Epithelial cell of proximal tubule (primary cell): ENCODE measurements around the gene CFAP57. TPM values are rescaled to one million over a fixed set of nuclear protein-coding genes. Genes with fewer than 3 reads are reported as not detected.

Experiments
- DNase-seq: peaks from one replicate; pipeline ENCODE4 v3.0.0-alpha.2; 2011; ENCODE audit warnings: low read depth
- H3K4me3 ChIP-seq: 2 replicates; pipeline ENCODE4 v1.5.1; 2011; ENCODE audit warnings: low read depth, mild to moderate bottlenecking, low read length
- CTCF ChIP-seq: conservative IDR thresholded peaks from 2 replicates; pipeline ENCODE4 v1.5.1; 2012; ENCODE audit warnings: low read depth, mild to moderate bottlenecking, low read length
- total RNA-seq: library from RNA; depleted of rRNA; stranded (reverse); fragments of >200 nt; gene quantifications from 2 replicates; pipeline ENCODE4 v1.2.3, GENCODE V29; 2015

The CFAP57 gene
- total RNA-seq, 1 donor from 2014 or later = 0.46 TPM

- no peak for TF ChIP-seq CTCF
- no peak for DNase-seq
Observed at GRCh38 chr1:43302721-43303470, 130.8 kb downstream of the CFAP57 start.

GRCh38 chr1:43303471-43304313, 131.6 kb downstream of the CFAP57 start:
- no peak for TF ChIP-seq CTCF
- H3K4me3 ChIP-seq = no peak overlapping the region
- no peak for DNase-seq

More at GRCh38 chr1:43302721-43303470, 130.8 kb downstream of the CFAP57 start:
- H3K4me3 ChIP-seq = no peak overlapping the region

Other genes starting within 250 kb of the CFAP57 start
- gene SLC2A1, start 213.5 kb upstream of the CFAP57 start, total RNA-seq = 374 and 598 TPM in 2 replicates
- gene EBNA1BP2, start within 50 bp of the CFAP57 start, total RNA-seq = 117 and 173 TPM in 2 replicates
- gene TMEM125, start 97.7 kb downstream of the CFAP57 start, total RNA-seq = 4.9 and 7.0 TPM in 2 replicates
- gene C1orf210, start 113.3 kb downstream of the CFAP57 start, total RNA-seq = 0.29 and 2.5 TPM in 2 replicates
- 1.1 and 1.2 TPM in 2 replicates for gene TIE1, start 128.7 kb downstream of the CFAP57 start, total RNA-seq
- gene MPL, start 165.5 kb downstream of the CFAP57 start, total RNA-seq = not detected in 2 replicates
- gene CDC20, start 186.7 kb downstream of the CFAP57 start, total RNA-seq = 166 and 308 TPM in 2 replicates
- 100 and 143 TPM in 2 replicates for gene ELOVL1, start 195.7 kb downstream of the CFAP57 start, total RNA-seq
- 25.2 and 41.7 TPM in 2 replicates for gene MED8, start 217.5 kb downstream of the CFAP57 start, total RNA-seq
- gene SZT2, start 217.6 kb downstream of the CFAP57 start, total RNA-seq = 7.7 and 10.6 TPM in 2 replicates